Hematopoietic multipotent progenitor cell treated with erythropoietin and hydrocortisone succinate and interleukin-3 and kit ligand, for 15 days (in vitro differentiated cells): ENCODE results near the gene DFFA.
A peak's percentile ranks its signal among the peaks of the same experiment; 100 is the strongest.
"Not testable (repeated sequence)": the region's sequence is repeated elsewhere in the genome, so short reads cannot be mapped to it uniquely, and the experiment has no call there.

Experiments used
- DNase-seq: peaks from one replicate; pipeline ENCODE4 v3.0.0-alpha.2; 2015; ENCODE audit warnings: low spot score

The DFFA gene

GRCh38 chr1:10430216-10431069 is 41.9 kb downstream of the DFFA start, which contains the start of gene CENPS:
Gene CENPS, plus strand, starts transcription at chr1:10430433. Its CDS starts 85 bp downstream, at chr1:10430518.
- DNase-seq: peak; percentile 84

- no peak for DNase-seq
Measured at GRCh38 chr1:10429868-10430215, 42.5 kb downstream of the DFFA start.

GRCh38 chr1:10428984-10429383 is 43.3 kb downstream of the DFFA start:
- no peak for DNase-seq

GRCh38 chr1:10426535-10426848 is 45.8 kb downstream of the DFFA start:
- not testable (repeated sequence) for DNase-seq

- DNase-seq: not testable (repeated sequence)
Measured at GRCh38 chr1:10425826-10426534, 46.3 kb downstream of the DFFA start.

GRCh38 chr1:10424651-10425050 is 47.7 kb downstream of the DFFA start:
- DNase-seq: no peak

- DNase-seq: no peak
Measured at GRCh38 chr1:10424034-10424433, 48.3 kb downstream of the DFFA start.

GRCh38 chr1:10421637-10422036 is 50.7 kb downstream of the DFFA start:
- DNase-seq: no peak

- no peak for DNase-seq
Measured at GRCh38 chr1:10419351-10419750, 53.0 kb downstream of the DFFA start.

- not testable (repeated sequence) for DNase-seq
Measured at GRCh38 chr1:10418741-10419140, 53.6 kb downstream of the DFFA start.

- not testable (repeated sequence) for DNase-seq
Measured at GRCh38 chr1:10415967-10416366, 56.4 kb downstream of the DFFA start.

- peak; percentile 86 for DNase-seq
Measured at GRCh38 chr1:10415211-10415930, 57.0 kb downstream of the DFFA start.

- no peak for DNase-seq
Measured at GRCh38 chr1:10407201-10407600, 65.1 kb downstream of the DFFA start.
